ENCODE data around the gene GRAP.

The GRAP gene

DNA sequence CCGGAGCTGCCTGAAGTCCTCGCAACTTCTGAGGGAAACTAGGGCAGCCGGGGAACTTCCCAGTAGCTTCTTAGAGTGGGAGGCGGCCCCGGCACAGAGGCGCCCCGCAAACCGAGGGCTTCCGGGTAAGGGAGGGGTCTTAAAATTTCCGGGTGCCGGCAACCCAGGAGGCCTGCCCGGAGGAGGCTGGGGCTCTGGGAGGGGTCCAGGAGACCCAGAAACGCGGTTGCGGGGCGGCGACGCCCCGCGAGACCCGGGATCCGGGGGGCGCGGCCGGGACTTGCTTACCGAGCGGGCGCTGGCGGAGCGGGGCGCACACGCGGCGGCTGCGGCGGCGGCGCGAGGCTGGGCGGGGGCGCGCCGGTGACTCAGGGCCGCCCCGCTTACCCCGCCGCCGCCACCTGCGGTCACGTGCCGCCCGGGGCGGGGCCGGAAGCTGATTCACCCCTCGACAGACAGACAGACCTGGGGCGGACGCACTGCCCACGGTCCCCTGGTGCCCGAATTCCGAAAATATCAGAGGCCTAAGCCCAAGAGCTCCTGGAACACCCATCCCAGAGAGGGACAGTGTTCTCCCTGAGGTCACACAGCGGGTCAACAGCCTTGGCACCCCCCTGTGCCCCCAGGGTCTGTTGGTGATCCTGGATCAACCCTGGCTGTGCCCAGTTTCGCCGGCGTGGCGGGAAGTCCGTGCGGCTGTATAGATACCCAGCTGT, 42.2 kb downstream of the GRAP start, which contains the start of gene FAM83G (continued):
- no peak for TF ChIP-seq PRDM10 (tag by site-specific recombination; IDR thresholded peaks at IDR 0.05)
- no peak for TF ChIP-seq KLF16 (tag by site-specific recombination; IDR thresholded peaks at IDR 0.05)
- TF ChIP-seq ZNF777 (tag by site-specific recombination; IDR thresholded peaks at IDR 0.05; ENCODE audit: borderline replicate concordance): no peak
- TF ChIP-seq WT1 (tag by site-specific recombination; IDR thresholded peaks at IDR 0.05): no peak
- no peak for TF ChIP-seq ZBTB20 (tag by site-specific recombination; IDR thresholded peaks at IDR 0.05)
- no peak for TF ChIP-seq SP7 (tag by site-specific recombination; IDR thresholded peaks at IDR 0.05)
- peak; percentile 96 for TF ChIP-seq ZNF768 (tag by site-specific recombination; IDR thresholded peaks at IDR 0.05)
- TF ChIP-seq GFI1B (tag by site-specific recombination; IDR thresholded peaks at IDR 0.05): no peak
- no peak for TF ChIP-seq ZFP3 (tag by site-specific recombination; IDR thresholded peaks at IDR 0.05; ENCODE audit: low read depth)

GRCh38 chr17:19003543-19004420, 43.0 kb downstream of the GRAP start:
- peak overlapping the region; percentile 69 for H3K4me3 ChIP-seq (ENCODE audit: low read depth, low read length)
- no peaks in the 10 kb centered on the region for H3K9me3 ChIP-seq (ENCODE audit: control insufficient read depth, insufficient read depth, low read depth, low read length)
- H3K36me3 ChIP-seq (ENCODE audit: control insufficient read depth in 2 of 2, insufficient read depth in 1 of 2, low read length in 2 of 2): peaks cover 0 to 40% of the 10 kb centered on the region in 2 experiments; a peak in 1 of 3 replicates
- H3K4me1 ChIP-seq (ENCODE audit: control insufficient read depth, insufficient read depth, low read length): peaks cover 7% of the 10 kb centered on the region
- CTCF ChIA-PET: interaction anchor here (2.1 kb wide), 1 partner anchor 44 kb away, joined by 13 read pairs; no protein-coding TSS in a partner anchor
- peak overlapping the region; percentile 72 for H3K27ac ChIP-seq (ENCODE audit: extremely low read depth, low read depth, low read length)
- POLR2A ChIA-PET: interaction anchor here (1.1 to 2.1 kb wide), 10 partner anchors 9 to 146 kb away, joined by 3 to 7 read pairs (median 3); partner anchors contain the start of gene PRPSAP2
- TF ChIP-seq KLF16 (tag by site-specific recombination; IDR thresholded peaks at IDR 0.05) (no peak), ZNF791 (tag by site-specific recombination; IDR thresholded peaks at IDR 0.05) (no peak), ZNF202 (tag by site-specific recombination; IDR thresholded peaks at IDR 0.05; ENCODE audit: borderline replicate concordance) (no peak), ZNF548 (tag by site-specific recombination; IDR thresholded peaks at IDR 0.05) (no peak), ZNF146 (tag by site-specific recombination; IDR thresholded peaks at IDR 0.05) (no peak), ZNF596 (tag by site-specific recombination; IDR thresholded peaks at IDR 0.05) (no peak), ZNF555 (tag by site-specific recombination; conservative IDR thresholded peaks at IDR 0.05) (no peak), SP2 (tag by site-specific recombination; IDR thresholded peaks at IDR 0.05) (0 out of 2 replicates have a peak, but pooled peaks have one; percentile 19), ZNF664 (tag by site-specific recombination; IDR thresholded peaks at IDR 0.05) (no peak), IKZF3 (tag by site-specific recombination; IDR thresholded peaks at IDR 0.05) (no peak), ZNF473 (tag by site-specific recombination; IDR thresholded peaks at IDR 0.05) (no peak), KLF9 (tag by site-specific recombination; IDR thresholded peaks at IDR 0.05; ENCODE audit: low read depth) (peak; percentile 82; the same call in 1 of the 2 replicates), BCL6B (tag by site-specific recombination; IDR thresholded peaks at IDR 0.05) (no peak), GLIS1 (tag by site-specific recombination; IDR thresholded peaks at IDR 0.05) (no peak; the same call in 1 of the 2 replicates), WT1 (tag by site-specific recombination; IDR thresholded peaks at IDR 0.05) (no peak), ZNF623 (tag by site-specific recombination; IDR thresholded peaks at IDR 0.05) (no peak), ZNF792 (tag by site-specific recombination; IDR thresholded peaks at IDR 0.05) (no peak), ZNF76 (tag by site-specific recombination; IDR thresholded peaks at IDR 0.05; ENCODE audit: borderline replicate concordance, low read depth) (peak; percentile 52; the same call in 1 of the 2 replicates)
- TF ChIP-seq, protein P1, sequence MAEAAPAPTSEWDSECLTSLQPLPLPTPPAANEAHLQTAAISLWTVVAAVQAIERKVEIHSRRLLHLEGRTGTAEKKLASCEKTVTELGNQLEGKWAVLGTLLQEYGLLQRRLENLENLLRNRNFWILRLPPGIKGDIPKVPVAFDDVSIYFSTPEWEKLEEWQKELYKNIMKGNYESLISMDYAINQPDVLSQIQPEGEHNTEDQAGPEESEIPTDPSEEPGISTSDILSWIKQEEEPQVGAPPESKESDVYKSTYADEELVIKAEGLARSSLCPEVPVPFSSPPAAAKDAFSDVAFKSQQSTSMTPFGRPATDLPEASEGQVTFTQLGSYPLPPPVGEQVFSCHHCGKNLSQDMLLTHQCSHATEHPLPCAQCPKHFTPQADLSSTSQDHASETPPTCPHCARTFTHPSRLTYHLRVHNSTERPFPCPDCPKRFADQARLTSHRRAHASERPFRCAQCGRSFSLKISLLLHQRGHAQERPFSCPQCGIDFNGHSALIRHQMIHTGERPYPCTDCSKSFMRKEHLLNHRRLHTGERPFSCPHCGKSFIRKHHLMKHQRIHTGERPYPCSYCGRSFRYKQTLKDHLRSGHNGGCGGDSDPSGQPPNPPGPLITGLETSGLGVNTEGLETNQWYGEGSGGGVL (tag by site-specific recombination; IDR thresholded peaks at IDR 0.05): no peak; the same call in 1 of the 2 replicates
- TF ChIP-seq, protein P2, sequence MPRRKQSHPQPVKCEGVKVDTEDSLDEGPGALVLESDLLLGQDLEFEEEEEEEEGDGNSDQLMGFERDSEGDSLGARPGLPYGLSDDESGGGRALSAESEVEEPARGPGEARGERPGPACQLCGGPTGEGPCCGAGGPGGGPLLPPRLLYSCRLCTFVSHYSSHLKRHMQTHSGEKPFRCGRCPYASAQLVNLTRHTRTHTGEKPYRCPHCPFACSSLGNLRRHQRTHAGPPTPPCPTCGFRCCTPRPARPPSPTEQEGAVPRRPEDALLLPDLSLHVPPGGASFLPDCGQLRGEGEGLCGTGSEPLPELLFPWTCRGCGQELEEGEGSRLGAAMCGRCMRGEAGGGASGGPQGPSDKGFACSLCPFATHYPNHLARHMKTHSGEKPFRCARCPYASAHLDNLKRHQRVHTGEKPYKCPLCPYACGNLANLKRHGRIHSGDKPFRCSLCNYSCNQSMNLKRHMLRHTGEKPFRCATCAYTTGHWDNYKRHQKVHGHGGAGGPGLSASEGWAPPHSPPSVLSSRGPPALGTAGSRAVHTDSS (tag by site-specific recombination; IDR thresholded peaks at IDR 0.05): no peak

Measured in HEK293 (cell line).